ENCODE measurements around the gene OSBPL8. TPM values are rescaled to one million over a fixed set of nuclear protein-coding genes. Genes with fewer than 3 reads are reported as not detected.
"Not testable (repeated sequence)": the region's sequence is repeated elsewhere in the genome, so short reads cannot be mapped to it uniquely, and the experiment has no call there.

OSBPL8 gene
- total RNA-seq, 1 donor = 204 TPM

GRCh38 chr12:76366163-76366562, 193.4 kb downstream of the OSBPL8 start:
- no peak for TF ChIP-seq CTCF (IDR thresholded peaks at IDR 0.05; ENCODE audit: extremely low read depth, low read depth, low read length)
- no peak overlapping the region for H3K4me3 ChIP-seq (ENCODE audit: insufficient read depth, low read length)
- H3K27ac ChIP-seq (ENCODE audit: low read depth, low read length) = no peak overlapping the region
- no peak overlapping the region for H3K4me2 ChIP-seq (ENCODE audit: insufficient read depth, low read length)
- H3K36me3 ChIP-seq (ENCODE audit: insufficient read depth, low read length) = peaks cover 40% of the 10 kb centered on the region
- no peaks in the 10 kb centered on the region for H3K9me3 ChIP-seq (ENCODE audit: low read depth, low read length)
- H2AFZ ChIP-seq (ENCODE audit: low read length) = no peak overlapping the region
- no peaks in the 10 kb centered on the region for H3K27me3 ChIP-seq (ENCODE audit: insufficient read depth, low read length)
- no peaks in the 10 kb centered on the region for H4K20me1 ChIP-seq (ENCODE audit: insufficient read depth, low read length)
- no peaks in the 10 kb centered on the region for H3K79me2 ChIP-seq (ENCODE audit: insufficient read depth, low read length)
- no peak for DNase-seq (ENCODE audit: insufficient read length, low spot score, missing footprints)
- H3K4me1 ChIP-seq (ENCODE audit: insufficient read depth, low read length) = no peaks in the 10 kb centered on the region

GRCh38 chr12:76364131-76364530, 195.4 kb downstream of the OSBPL8 start:
- DNase-seq (ENCODE audit: insufficient read length, low spot score, missing footprints); H3K27ac ChIP-seq (ENCODE audit: low read depth, low read length); H4K20me1 ChIP-seq (ENCODE audit: insufficient read depth, low read length); H3K4me3 ChIP-seq (ENCODE audit: insufficient read depth, low read length); H3K27me3 ChIP-seq (ENCODE audit: insufficient read depth, low read length); H3K79me2 ChIP-seq (ENCODE audit: insufficient read depth, low read length); H2AFZ ChIP-seq (ENCODE audit: low read length); H3K4me2 ChIP-seq (ENCODE audit: insufficient read depth, low read length); H3K4me1 ChIP-seq (ENCODE audit: insufficient read depth, low read length); H3K9me3 ChIP-seq (ENCODE audit: low read depth, low read length): not testable (repeated sequence)
- H3K36me3 ChIP-seq (ENCODE audit: insufficient read depth, low read length) = peaks cover 36% of the 10 kb centered on the region

- Histone ChIP-seq H3K9me3 (ENCODE audit: low read depth, low read length) (no peaks in the 10 kb centered on the region), H2AFZ (ENCODE audit: low read length) (no peak overlapping the region), H3K79me2 (ENCODE audit: insufficient read depth, low read length) (no peaks in the 10 kb centered on the region), H3K27me3 (ENCODE audit: insufficient read depth, low read length) (no peaks in the 10 kb centered on the region), H3K27ac (ENCODE audit: low read depth, low read length) (no peak overlapping the region), H3K4me1 (ENCODE audit: insufficient read depth, low read length) (no peaks in the 10 kb centered on the region), H3K4me2 (ENCODE audit: insufficient read depth, low read length) (no peak overlapping the region), H3K4me3 (ENCODE audit: insufficient read depth, low read length) (no peak overlapping the region), H4K20me1 (ENCODE audit: insufficient read depth, low read length) (no peaks in the 10 kb centered on the region), H3K36me3 (ENCODE audit: insufficient read depth, low read length) (peaks cover 19% of the 10 kb centered on the region)
- no peak for DNase-seq (ENCODE audit: insufficient read length, low spot score, missing footprints)
- no peak for TF ChIP-seq CTCF (IDR thresholded peaks at IDR 0.05; ENCODE audit: extremely low read depth, low read depth, low read length)
These were observed 199.3 kb downstream of the OSBPL8 start for GRCh38 chr12:76360316-76360715.

GRCh38 chr12:76356071-76356470, 203.5 kb downstream of the OSBPL8 start:
- Histone ChIP-seq H2AFZ (ENCODE audit: low read length) (no peak overlapping the region), H3K27me3 (ENCODE audit: insufficient read depth, low read length) (no peaks in the 10 kb centered on the region), H4K20me1 (ENCODE audit: insufficient read depth, low read length) (no peaks in the 10 kb centered on the region), H3K79me2 (ENCODE audit: insufficient read depth, low read length) (no peaks in the 10 kb centered on the region), H3K9me3 (ENCODE audit: low read depth, low read length) (no peaks in the 10 kb centered on the region), H3K36me3 (ENCODE audit: insufficient read depth, low read length) (peaks cover 19% of the 10 kb centered on the region), H3K4me1 (ENCODE audit: insufficient read depth, low read length) (no peaks in the 10 kb centered on the region), H3K4me2 (ENCODE audit: insufficient read depth, low read length) (no peak overlapping the region), H3K27ac (ENCODE audit: low read depth, low read length) (no peak overlapping the region), H3K4me3 (ENCODE audit: insufficient read depth, low read length) (no peak overlapping the region)
- DNase-seq (ENCODE audit: insufficient read length, low spot score, missing footprints) = no peak
- no peak for TF ChIP-seq CTCF (IDR thresholded peaks at IDR 0.05; ENCODE audit: extremely low read depth, low read depth, low read length)
